Mesenchymal stem cell (in vitro differentiated cells and primary cell): ENCODE data around the gene NDFIP2.
A peak's percentile ranks its signal among the peaks of the same experiment; 100 is the strongest.

Source experiments
- DNase-seq: peaks from one replicate; pipeline ENCODE4 v3.0.0-alpha.2; 2013
- H2AFZ ChIP-seq: one replicate; pipeline ENCODE4 v1.6.1; 2013; ENCODE audit warnings: low read depth, mild to moderate bottlenecking, control low read depth, inconsistent platforms, low read length, moderate library complexity
- H2AK5ac ChIP-seq: 2 replicates; pipeline ENCODE4 v1.6.1; 2013; ENCODE audit warnings: low read length, moderate library complexity, mild to moderate bottlenecking, inconsistent platforms; ENCODE audit not compliant: severe bottlenecking
- H2BK120ac ChIP-seq: one replicate; pipeline ENCODE4 v1.6.1; 2013; ENCODE audit warnings: low read depth, mild to moderate bottlenecking, inconsistent platforms, low read length, moderate library complexity
- H2BK12ac ChIP-seq, 2 experiments: one replicate each; pipeline ENCODE4 v1.6.1; 2013; ENCODE audit warnings: inconsistent platforms in 2 of 2, low read length in 2 of 2, mild to moderate bottlenecking in 2 of 2, moderate library complexity in 2 of 2, control low read depth in 1 of 2
- H2BK15ac ChIP-seq: one replicate; pipeline ENCODE4 v1.6.1; 2013; ENCODE audit warnings: mild to moderate bottlenecking, low read depth, inconsistent platforms; ENCODE audit not compliant: poor library complexity, severe bottlenecking
- H2BK5ac ChIP-seq: 2 replicates; pipeline ENCODE4 v1.6.1; 2013; ENCODE audit warnings: low read depth, mild to moderate bottlenecking, low read length, control low read depth, inconsistent platforms; ENCODE audit not compliant: poor library complexity, severe bottlenecking
- H3K14ac ChIP-seq, 2 experiments: one replicate each; pipeline ENCODE4 v1.6.1; 2013; ENCODE audit warnings: inconsistent platforms in 2 of 2, low read length in 2 of 2, control low read depth in 1 of 2, mild to moderate bottlenecking in 1 of 2, moderate library complexity in 1 of 2
- H3K18ac ChIP-seq, 2 experiments: one replicate each; pipeline ENCODE4 v1.6.1; 2013; ENCODE audit warnings: inconsistent platforms in 2 of 2, low read length in 2 of 2, control low read depth in 1 of 2, low read depth in 1 of 2, mild to moderate bottlenecking in 1 of 2
- H3K23ac ChIP-seq, 2 experiments: one replicate each; pipeline ENCODE4 v1.6.1; 2013; ENCODE audit warnings: inconsistent platforms in 2 of 2, low read length in 2 of 2, mild to moderate bottlenecking in 2 of 2, moderate library complexity in 2 of 2, control low read depth in 1 of 2
- H3K27ac ChIP-seq: 2 replicates; pipeline ENCODE4 v1.5.1; 2013; ENCODE audit warnings: mild to moderate bottlenecking, moderate library complexity, low read length, control low read depth, inconsistent platforms; ENCODE audit not compliant: poor library complexity, severe bottlenecking
- H3K27me3 ChIP-seq, 2 experiments: 2 replicates each; pipeline versions ENCODE4 v1.6.1 to v1.7.0; 2013; ENCODE audit warnings: low read length in 2 of 2, mild to moderate bottlenecking in 2 of 2, moderate library complexity in 2 of 2, control low read depth in 1 of 2, inconsistent platforms in 1 of 2; ENCODE audit not compliant: control insufficient read depth in 1 of 2, insufficient read depth in 1 of 2
- H3K36me3 ChIP-seq, 2 experiments: 2 replicates each; pipeline versions ENCODE4 v1.6.1 to v1.7.0; 2013; ENCODE audit warnings: low read length in 2 of 2, control low read depth in 1 of 2, inconsistent platforms in 1 of 2, low read depth in 1 of 2, mild to moderate bottlenecking in 1 of 2; ENCODE audit not compliant: insufficient read depth in 2 of 2, control insufficient read depth in 1 of 2
- H3K4ac ChIP-seq, 2 experiments: one replicate each; pipeline ENCODE4 v1.6.1; 2013; ENCODE audit warnings: inconsistent platforms in 2 of 2, low read length in 2 of 2, mild to moderate bottlenecking in 2 of 2, moderate library complexity in 2 of 2, control low read depth in 1 of 2, low read depth in 1 of 2
- H3K4me1 ChIP-seq: 2 replicates; pipeline ENCODE4 v1.6.1; 2013; ENCODE audit warnings: low read depth, low read length, control low read depth; ENCODE audit not compliant: control insufficient read depth, insufficient read depth
- H3K4me2 ChIP-seq: 2 replicates; pipeline ENCODE4 v1.6.1; 2013; ENCODE audit warnings: low read length, mild to moderate bottlenecking, inconsistent platforms; ENCODE audit not compliant: poor library complexity, severe bottlenecking
- H3K4me3 ChIP-seq, 2 experiments: 2 replicates each; pipeline versions ENCODE4 v1.5.1 to v1.7.0; 2013; ENCODE audit warnings: low read length in 2 of 2, mild to moderate bottlenecking in 2 of 2, control low read depth in 1 of 2, low read depth in 1 of 2; ENCODE audit not compliant: insufficient read depth in 1 of 2
- H3K79me1 ChIP-seq: replicated peaks from 2 replicates; pipeline ENCODE4 v1.6.1; 2013; ENCODE audit warnings: mild to moderate bottlenecking, control low read depth, low read length, inconsistent platforms; ENCODE audit not compliant: poor library complexity, severe bottlenecking
- H3K9ac ChIP-seq: 2 replicates; pipeline ENCODE4 v1.7.0; 2013; ENCODE audit warnings: mild to moderate bottlenecking, low read length, moderate library complexity
- H3K9me3 ChIP-seq: 2 replicates; pipeline ENCODE4 v1.7.0; 2013; ENCODE audit warnings: mild to moderate bottlenecking, low read length; ENCODE audit not compliant: control insufficient read depth
- H4K8ac ChIP-seq: one replicate; pipeline ENCODE4 v1.6.1; 2013; ENCODE audit warnings: inconsistent platforms, mild to moderate bottlenecking, low read length, moderate library complexity
- H4K91ac ChIP-seq: one replicate; pipeline ENCODE4 v1.6.1; 2013; ENCODE audit warnings: mild to moderate bottlenecking, low read length, inconsistent platforms
- WGBS: methylation state at CpG from one replicate; pipeline ENCODE4 v1.1.7; 2013; ENCODE audit warnings: mixed read lengths; 5-methylcytosine and 5-hydroxymethylcytosine counted together

The NDFIP2 gene

GRCh38 chr13:79448413-79448812, 32.5 kb upstream of the NDFIP2 start:
- Histone ChIP-seq H3K9ac (no peak overlapping the region), H3K27ac (no peak overlapping the region), H3K18ac (no peak overlapping the region), H3K27me3 (no peaks in the 10 kb centered on the region), H3K14ac (no peak overlapping the region), H3K36me3 (no peaks in the 10 kb centered on the region), H3K4ac (no peak overlapping the region), H2BK12ac (peak overlapping the region in 1 of 2 experiments; percentile 42), H2BK120ac (no peak overlapping the region), H3K9me3 (no peaks in the 10 kb centered on the region), H2BK15ac (no peak overlapping the region), H3K23ac (no peak overlapping the region), H4K8ac (no peak overlapping the region), H3K4me1 (peaks cover 2% of the 10 kb centered on the region), H4K91ac (no peak overlapping the region), H2BK5ac (no peak overlapping the region), H3K79me1 (no peaks in the 10 kb centered on the region), H3K4me3 (no peak overlapping the region), H2AFZ (no peak overlapping the region), H3K4me2 (no peak overlapping the region), H2AK5ac (no peak overlapping the region)
- peak; percentile 56 for DNase-seq
- WGBS: 9% methylated on average over 1 of the region's 1 CpG

- no peaks in the 10 kb centered on the region for H3K36me3 ChIP-seq
- no peak overlapping the region for H4K91ac ChIP-seq
- H3K18ac ChIP-seq: no peak overlapping the region
- no peak overlapping the region for H2BK5ac ChIP-seq
- no peak overlapping the region for H4K8ac ChIP-seq
- no peak overlapping the region for H2BK12ac ChIP-seq
- no peaks in the 10 kb centered on the region for H3K9me3 ChIP-seq
- H2AK5ac ChIP-seq: no peak overlapping the region
- H2BK120ac ChIP-seq: no peak overlapping the region
- H3K4ac ChIP-seq: no peak overlapping the region
- no peaks in the 10 kb centered on the region for H3K79me1 ChIP-seq
- no peak overlapping the region for H3K14ac ChIP-seq
- H2BK15ac ChIP-seq: no peak overlapping the region
- H3K27ac ChIP-seq: no peak overlapping the region
- H3K9ac ChIP-seq: no peak overlapping the region
- H3K4me2 ChIP-seq: no peak overlapping the region
- WGBS: 100% methylated on average over 1 of the region's 4 CpGs
- H3K23ac ChIP-seq: no peak overlapping the region
- DNase-seq: no peak
- H3K4me3 ChIP-seq: no peak overlapping the region
- H3K4me1 ChIP-seq: peaks cover 2% of the 10 kb centered on the region
- no peak overlapping the region for H2AFZ ChIP-seq
- no peaks in the 10 kb centered on the region for H3K27me3 ChIP-seq
These were observed 30.8 kb upstream of the NDFIP2 start for GRCh38 chr13:79450110-79450509.

- H3K4me2 ChIP-seq: no peak overlapping the region
- H4K91ac ChIP-seq: peak overlapping the region; percentile 14
- no peaks in the 10 kb centered on the region for H3K9me3 ChIP-seq
- no peak overlapping the region for H3K23ac ChIP-seq
- no peak overlapping the region for H3K27ac ChIP-seq
- H4K8ac ChIP-seq: peak overlapping the region; percentile 54
- H2AK5ac ChIP-seq: no peak overlapping the region
- no peak overlapping the region for H2AFZ ChIP-seq
- no peak overlapping the region for H3K4ac ChIP-seq
- H2BK5ac ChIP-seq: no peak overlapping the region
- H2BK15ac ChIP-seq: peak overlapping the region; percentile 69
- H3K14ac ChIP-seq: no peak overlapping the region
- DNase-seq: peak; percentile 96
- no peaks in the 10 kb centered on the region for H3K36me3 ChIP-seq
- 3% methylated on average over 3 of the region's 3 CpGs for WGBS
- no peak overlapping the region for H3K18ac ChIP-seq
- H3K79me1 ChIP-seq: no peaks in the 10 kb centered on the region
- H3K27me3 ChIP-seq: no peaks in the 10 kb centered on the region
- H3K9ac ChIP-seq: peak overlapping the region; percentile 57
- no peak overlapping the region for H2BK120ac ChIP-seq
- H3K4me3 ChIP-seq: peak overlapping the region in 1 of 2 experiments; percentile 17
- H3K4me1 ChIP-seq: peaks cover 2% of the 10 kb centered on the region
- no peak overlapping the region for H2BK12ac ChIP-seq
These were observed 29.4 kb upstream of the NDFIP2 start for GRCh38 chr13:79451500-79451962.

- Histone ChIP-seq H4K8ac (no peak overlapping the region), H3K23ac (no peak overlapping the region), H2AFZ (no peak overlapping the region), H3K36me3 (no peaks in the 10 kb centered on the region), H3K14ac (no peak overlapping the region), H3K4me3 (no peak overlapping the region), H3K4me1 (peaks cover 2% of the 10 kb centered on the region), H4K91ac (no peak overlapping the region), H3K79me1 (no peaks in the 10 kb centered on the region), H3K4ac (no peak overlapping the region), H3K9ac (peak overlapping the region; percentile 57), H3K4me2 (no peak overlapping the region), H2BK12ac (no peak overlapping the region), H3K27me3 (no peaks in the 10 kb centered on the region), H3K27ac (no peak overlapping the region), H2BK5ac (no peak overlapping the region), H2AK5ac (no peak overlapping the region), H3K9me3 (no peaks in the 10 kb centered on the region), H2BK15ac (no peak overlapping the region), H3K18ac (no peak overlapping the region), H2BK120ac (no peak overlapping the region)
- WGBS: 90% methylated on average over 2 of the region's 3 CpGs
- DNase-seq: no peak
These were observed 28.6 kb upstream of the NDFIP2 start for GRCh38 chr13:79452239-79452913.
